Tibial nerve (tissue), 4 donors: ENCODE measurements around the gene LIN28B.

Experiments
- EP300 ChIP-seq, 2 donors: sonication (generic); formaldehyde crosslinking; IDR thresholded peaks; one replicate each; pipeline ENCODE4 v1.6.1; 2017; ENCODE audit warnings: antibody characterized with exemption in 2 of 2, mild to moderate bottlenecking in 1 of 2
- POLR2A ChIP-seq, 2 donors: fragments of 450-650 bp; IDR thresholded peaks; one replicate each; pipeline ENCODE4 v1.6.1; 2017; ENCODE audit warnings: antibody characterized with exemption in 2 of 2, mild to moderate bottlenecking in 2 of 2, moderate library complexity in 2 of 2
- TF ChIP-seq, protein P1 (sequence below), 5 experiments: fragments of 200-600 bp in 3 of 5; fragments of 450-650 bp in 2 of 5; sonication (generic) in 3 of 5; IDR thresholded peaks; one replicate each; pipeline ENCODE4 v1.5.1; 2016 to 2019; ENCODE audit warnings: antibody characterized with exemption in 5 of 5, mild to moderate bottlenecking in 3 of 5, moderate library complexity in 2 of 5

DNA sequence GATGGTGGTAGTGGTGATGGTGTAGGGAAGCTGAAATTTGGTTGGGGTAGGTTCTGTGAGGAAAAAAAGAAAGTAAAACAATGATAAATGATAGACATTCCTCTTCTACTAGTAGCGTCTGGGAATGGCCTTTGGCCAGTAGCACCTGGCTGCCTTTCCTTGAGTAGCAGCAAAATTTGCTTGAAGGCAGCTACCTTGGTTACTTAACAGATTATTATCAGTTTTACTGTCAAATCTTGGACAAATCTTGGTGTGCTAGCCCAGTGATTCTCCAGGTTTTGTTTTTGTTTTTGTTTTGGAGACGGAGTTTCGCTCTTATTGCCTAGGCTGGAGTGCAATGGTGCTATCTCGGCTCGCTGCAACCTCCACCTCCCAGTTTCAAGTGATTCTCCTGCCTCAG is 26.4 kb downstream of the LIN28B start:
- TF ChIP-seq, protein P1, sequence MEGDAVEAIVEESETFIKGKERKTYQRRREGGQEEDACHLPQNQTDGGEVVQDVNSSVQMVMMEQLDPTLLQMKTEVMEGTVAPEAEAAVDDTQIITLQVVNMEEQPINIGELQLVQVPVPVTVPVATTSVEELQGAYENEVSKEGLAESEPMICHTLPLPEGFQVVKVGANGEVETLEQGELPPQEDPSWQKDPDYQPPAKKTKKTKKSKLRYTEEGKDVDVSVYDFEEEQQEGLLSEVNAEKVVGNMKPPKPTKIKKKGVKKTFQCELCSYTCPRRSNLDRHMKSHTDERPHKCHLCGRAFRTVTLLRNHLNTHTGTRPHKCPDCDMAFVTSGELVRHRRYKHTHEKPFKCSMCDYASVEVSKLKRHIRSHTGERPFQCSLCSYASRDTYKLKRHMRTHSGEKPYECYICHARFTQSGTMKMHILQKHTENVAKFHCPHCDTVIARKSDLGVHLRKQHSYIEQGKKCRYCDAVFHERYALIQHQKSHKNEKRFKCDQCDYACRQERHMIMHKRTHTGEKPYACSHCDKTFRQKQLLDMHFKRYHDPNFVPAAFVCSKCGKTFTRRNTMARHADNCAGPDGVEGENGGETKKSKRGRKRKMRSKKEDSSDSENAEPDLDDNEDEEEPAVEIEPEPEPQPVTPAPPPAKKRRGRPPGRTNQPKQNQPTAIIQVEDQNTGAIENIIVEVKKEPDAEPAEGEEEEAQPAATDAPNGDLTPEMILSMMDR (IDR thresholded peaks at IDR 0.05) = no peak
- TF ChIP-seq POLR2A (IDR thresholded peaks at IDR 0.05) (no peak), EP300 (IDR thresholded peaks at IDR 0.05) (no peak)
